Amniotic stem cell (primary cell): Measurements from ENCODE around the gene MATN3.
"Not testable (repeated sequence)": the region's sequence is repeated elsewhere in the genome, so short reads cannot be mapped to it uniquely, and the experiment has no call there.

Source experiments
- DNase-seq: peaks from one replicate; lab custom pipeline; 2025; lab: John Stamatoyannopoulos, UW

MATN3 gene, protein sequence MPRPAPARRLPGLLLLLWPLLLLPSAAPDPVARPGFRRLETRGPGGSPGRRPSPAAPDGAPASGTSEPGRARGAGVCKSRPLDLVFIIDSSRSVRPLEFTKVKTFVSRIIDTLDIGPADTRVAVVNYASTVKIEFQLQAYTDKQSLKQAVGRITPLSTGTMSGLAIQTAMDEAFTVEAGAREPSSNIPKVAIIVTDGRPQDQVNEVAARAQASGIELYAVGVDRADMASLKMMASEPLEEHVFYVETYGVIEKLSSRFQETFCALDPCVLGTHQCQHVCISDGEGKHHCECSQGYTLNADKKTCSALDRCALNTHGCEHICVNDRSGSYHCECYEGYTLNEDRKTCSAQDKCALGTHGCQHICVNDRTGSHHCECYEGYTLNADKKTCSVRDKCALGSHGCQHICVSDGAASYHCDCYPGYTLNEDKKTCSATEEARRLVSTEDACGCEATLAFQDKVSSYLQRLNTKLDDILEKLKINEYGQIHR

DNA sequence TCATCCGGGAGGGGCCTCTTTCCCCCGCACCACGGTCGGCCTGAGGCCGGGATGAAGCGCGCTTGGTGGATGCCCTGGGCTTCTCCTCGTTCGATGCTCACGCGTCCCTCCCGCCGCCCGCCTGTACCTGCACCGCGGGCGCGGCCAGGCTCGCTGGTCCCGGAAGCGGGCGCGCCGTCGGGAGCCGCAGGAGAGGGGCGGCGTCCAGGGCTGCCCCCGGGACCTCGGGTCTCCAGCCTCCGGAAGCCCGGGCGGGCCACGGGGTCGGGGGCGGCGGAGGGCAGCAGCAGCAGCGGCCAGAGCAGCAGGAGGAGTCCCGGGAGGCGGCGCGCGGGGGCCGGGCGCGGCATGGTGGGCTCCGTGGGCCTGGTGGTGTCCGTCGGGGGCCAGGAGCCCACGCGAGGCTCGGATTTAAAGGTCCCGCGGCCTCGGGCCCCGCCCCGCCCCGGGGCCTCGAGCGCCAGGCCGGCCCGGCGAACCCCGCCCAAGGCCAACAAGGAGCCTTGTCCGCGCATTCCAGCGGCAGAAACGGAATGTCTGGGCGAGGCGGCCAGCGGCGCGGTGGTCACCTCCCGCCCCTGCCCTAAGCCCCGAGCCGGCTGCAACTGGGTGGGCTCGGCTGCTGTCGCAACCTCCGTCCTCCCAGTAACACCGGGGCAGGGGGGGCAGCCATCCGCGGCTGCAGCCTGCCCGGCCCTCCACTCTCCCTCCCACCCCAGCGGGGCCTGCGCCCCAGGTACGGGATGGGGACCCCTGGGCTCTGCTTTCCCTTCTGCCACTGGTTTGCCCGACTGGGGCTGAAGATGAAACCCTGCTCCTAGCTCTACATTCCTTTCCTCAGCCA lies at the start of gene MATN3:
Gene MATN3, minus strand, starts transcription at position 387 of the 844 bp plus-strand sequence. Its CDS starts 37 bp downstream, at position 350.
- no peak for DNase-seq

DNA sequence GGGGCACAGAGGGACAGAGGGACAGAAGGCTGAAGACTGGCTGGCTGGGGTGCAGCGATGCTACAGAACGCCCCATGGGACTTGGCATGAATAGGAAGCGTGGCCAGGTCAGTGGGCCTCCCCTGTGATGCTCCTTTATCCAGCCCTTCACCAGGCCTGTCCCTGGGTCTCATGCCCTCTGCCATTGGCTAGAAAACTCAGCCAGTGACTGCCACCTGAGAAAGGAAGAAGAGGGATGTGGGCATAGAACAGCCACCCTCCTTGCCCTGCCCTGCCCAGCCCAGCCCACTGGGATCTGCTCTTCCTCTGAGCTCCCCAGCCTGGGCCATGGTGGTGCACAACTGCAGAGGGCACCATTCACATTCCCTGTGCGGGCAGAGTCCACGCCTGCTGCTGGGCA lies 49.5 kb upstream of the MATN3 start:
- DNase-seq = no peak

- DNase-seq = no peak
Observed at GRCh38 chr2:20061476-20061875, 49.0 kb upstream of the MATN3 start.

- DNase-seq = no peak
Observed at GRCh38 chr2:20060106-20060505, 47.6 kb upstream of the MATN3 start.

GRCh38 chr2:20057268-20057667 lies 44.8 kb upstream of the MATN3 start:
- no peak for DNase-seq

GRCh38 chr2:20054931-20055330 lies 42.5 kb upstream of the MATN3 start:
- DNase-seq = no peak

DNA sequence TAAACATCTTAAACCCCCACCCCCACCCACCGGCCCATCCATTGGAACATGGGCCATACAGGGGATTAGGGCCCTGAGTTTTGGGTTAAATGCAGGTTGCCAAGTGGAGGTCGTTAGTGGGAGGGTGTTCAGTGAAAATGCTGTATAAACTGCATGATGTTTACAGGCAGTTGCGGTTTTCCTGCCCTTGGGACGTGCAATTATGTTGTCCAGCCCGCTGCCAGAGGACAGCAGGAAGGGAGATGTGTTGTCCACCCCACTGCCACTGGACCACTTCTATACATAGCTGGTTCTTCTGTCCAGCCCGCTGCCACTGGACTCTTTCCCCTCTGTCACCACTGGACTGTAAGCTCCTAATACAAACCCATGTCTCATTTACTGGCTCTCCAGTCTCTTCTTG lies 41.7 kb upstream of the MATN3 start:
- DNase-seq = no peak

GRCh38 chr2:20052861-20053281 lies 40.4 kb upstream of the MATN3 start:
- peak; percentile 59 for DNase-seq

- DNase-seq = no peak
Observed at GRCh38 chr2:20052229-20052851, 39.9 kb upstream of the MATN3 start.

- DNase-seq = peak; percentile 99
Observed at GRCh38 chr2:20051532-20052228, 39.2 kb upstream of the MATN3 start, which contains the start of gene LAPTM4A. Gene LAPTM4A (minus strand): TSS chr2:20051628. CDS start chr2:20051520, 108 bp downstream.

- no peak for DNase-seq
Observed at GRCh38 chr2:20050646-20051531, 38.4 kb upstream of the MATN3 start.

DNA sequence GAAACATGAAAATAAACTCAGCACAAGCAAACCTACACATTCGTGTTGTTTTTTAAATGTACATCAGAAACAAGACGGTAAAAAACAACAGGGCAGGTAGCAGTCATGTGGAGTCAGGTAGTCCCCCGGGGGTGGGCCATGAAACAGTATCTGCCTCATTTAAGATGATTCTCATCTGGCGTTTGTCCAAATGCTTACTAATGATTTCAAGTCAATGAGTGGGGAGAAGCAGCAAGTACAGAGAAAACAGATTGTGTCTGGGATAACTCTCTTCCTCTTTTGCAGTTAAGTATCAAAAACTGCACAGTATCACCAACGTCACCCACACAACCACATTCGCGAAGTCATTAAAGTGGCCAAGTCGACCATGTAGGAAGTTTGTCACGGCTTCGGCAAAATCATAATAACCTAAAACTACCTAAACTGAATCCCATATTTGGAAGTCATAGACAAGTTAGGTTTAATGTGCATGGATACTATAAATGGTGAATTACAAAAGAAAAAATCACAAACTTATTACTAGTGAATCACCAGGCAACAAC lies 37.7 kb upstream of the MATN3 start:
- peak; percentile 62 for DNase-seq

- no peak for DNase-seq
Observed at GRCh38 chr2:20049637-20050036, 37.2 kb upstream of the MATN3 start.

GRCh38 chr2:20048488-20049448 lies 36.3 kb upstream of the MATN3 start:
- no peak for DNase-seq

GRCh38 chr2:20045712-20046292 lies 33.3 kb upstream of the MATN3 start:
- DNase-seq = not testable (repeated sequence)

- DNase-seq = no peak
Observed at GRCh38 chr2:20044778-20045177, 32.3 kb upstream of the MATN3 start.

DNA sequence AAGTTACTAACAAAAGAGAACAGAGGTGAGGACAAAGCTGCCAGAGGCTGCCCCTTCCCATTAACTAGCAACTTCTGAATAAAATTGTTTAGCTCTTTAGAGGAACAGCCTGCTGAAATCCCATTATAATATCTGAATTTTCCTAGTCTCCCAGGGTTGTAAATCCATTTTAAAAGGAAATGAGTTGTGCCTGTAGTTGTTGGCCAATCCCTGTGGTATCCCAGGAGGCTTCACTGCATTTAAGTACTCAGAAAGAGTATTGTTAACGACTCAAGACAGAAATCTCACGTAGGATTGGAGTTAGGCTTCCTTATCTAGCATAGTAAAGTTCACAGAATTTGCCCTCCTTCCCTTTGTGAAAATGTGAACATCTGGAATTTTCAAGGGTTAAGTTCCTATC lies 30.1 kb upstream of the MATN3 start:
- no peak for DNase-seq

DNA sequence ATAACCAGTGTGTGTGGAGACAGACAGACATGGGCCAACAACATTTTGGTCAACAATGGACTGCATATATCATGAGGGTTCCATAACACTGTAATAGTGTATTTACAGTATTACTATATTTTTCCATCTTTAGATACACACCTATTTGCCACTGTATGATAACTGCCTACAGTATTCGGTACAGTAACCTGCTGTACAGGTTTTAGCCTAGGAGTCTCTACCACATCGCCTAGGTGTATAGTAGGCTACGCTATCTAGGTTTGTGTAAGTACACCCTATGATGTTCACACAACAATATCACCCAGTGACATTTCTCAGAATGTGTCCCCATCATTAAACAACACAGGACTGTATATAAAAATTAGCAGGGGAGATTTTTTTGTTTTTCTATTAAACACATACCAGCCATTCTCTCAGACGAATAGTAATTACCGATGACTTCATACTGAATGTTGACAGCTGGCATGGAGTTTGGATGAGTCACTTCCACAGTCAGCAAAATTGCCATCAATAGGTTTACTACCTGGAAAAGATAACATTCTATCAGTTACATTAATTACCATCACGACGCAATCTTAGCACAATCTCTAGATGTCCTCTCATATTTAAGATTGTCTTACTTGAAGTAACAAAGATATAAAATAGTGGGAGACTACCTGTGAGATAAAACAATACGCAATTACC lies 28.2 kb upstream of the MATN3 start:
- DNase-seq = no peak
